ENCODE measurements around the gene VEGFA.

DNA sequence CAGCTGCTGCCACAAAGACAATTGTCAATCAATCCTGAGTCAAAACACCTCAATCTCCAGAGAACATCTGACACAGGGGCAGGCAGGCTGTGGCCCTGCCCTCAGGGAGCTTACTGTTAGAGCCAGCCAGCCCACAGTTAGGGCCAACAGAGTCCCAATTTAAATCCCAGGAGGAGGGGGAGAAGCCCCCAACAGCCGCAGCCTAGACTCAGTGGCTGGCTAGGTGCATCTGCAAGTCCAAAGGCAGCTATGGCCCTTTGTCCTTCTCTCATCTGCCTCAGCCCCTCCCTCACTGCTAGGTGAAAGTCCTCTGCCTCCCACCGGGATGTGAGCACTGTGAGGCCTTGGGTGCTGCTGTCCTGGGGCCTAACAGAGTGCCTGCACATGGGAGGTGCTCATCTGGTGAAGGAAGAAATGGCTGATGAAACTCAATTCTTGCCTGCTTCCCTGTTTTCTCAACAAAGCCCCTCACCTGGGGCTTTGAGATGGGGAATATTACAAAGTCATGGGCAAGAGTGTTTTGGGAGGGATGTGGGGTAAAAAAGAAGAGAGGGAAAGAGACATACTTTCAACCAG is 33.7 kb upstream of the VEGFA start:
- TF ChIP-seq, protein P1, sequence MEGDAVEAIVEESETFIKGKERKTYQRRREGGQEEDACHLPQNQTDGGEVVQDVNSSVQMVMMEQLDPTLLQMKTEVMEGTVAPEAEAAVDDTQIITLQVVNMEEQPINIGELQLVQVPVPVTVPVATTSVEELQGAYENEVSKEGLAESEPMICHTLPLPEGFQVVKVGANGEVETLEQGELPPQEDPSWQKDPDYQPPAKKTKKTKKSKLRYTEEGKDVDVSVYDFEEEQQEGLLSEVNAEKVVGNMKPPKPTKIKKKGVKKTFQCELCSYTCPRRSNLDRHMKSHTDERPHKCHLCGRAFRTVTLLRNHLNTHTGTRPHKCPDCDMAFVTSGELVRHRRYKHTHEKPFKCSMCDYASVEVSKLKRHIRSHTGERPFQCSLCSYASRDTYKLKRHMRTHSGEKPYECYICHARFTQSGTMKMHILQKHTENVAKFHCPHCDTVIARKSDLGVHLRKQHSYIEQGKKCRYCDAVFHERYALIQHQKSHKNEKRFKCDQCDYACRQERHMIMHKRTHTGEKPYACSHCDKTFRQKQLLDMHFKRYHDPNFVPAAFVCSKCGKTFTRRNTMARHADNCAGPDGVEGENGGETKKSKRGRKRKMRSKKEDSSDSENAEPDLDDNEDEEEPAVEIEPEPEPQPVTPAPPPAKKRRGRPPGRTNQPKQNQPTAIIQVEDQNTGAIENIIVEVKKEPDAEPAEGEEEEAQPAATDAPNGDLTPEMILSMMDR (conservative IDR thresholded peaks at IDR 0.05; ENCODE audit: low read depth, low read length): no peak
- no peak for TF ChIP-seq EZH2 (IDR thresholded peaks at IDR 0.05; ENCODE audit: borderline replicate concordance, low read depth, low read length, poor library complexity, severe bottlenecking)

Measured in A673 (cell line).